ENCODE results near the gene APC2.
"Not testable (repeated sequence)": the region's sequence is repeated elsewhere in the genome, so short reads cannot be mapped to it uniquely, and the experiment has no call there.

APC2 gene

DNA sequence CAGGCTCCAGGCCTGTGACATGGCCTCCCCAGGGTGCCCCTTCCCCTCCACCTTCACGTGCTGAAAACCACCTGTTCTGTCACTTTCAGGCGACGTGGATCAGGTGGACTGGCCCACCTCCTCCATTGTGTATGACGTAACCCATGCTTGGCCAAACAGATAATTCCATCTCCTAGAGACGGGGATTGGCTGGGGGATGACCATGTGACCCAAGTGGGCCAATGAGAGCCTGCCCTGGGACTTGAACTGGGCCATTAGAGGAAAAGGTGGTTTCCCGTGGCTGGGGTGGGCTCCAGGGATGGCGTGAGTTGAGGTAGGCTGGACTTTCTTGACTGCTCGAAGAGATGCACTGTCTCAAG is 66.5 kb downstream of the APC2 start:
- TF ChIP-seq, protein P1, sequence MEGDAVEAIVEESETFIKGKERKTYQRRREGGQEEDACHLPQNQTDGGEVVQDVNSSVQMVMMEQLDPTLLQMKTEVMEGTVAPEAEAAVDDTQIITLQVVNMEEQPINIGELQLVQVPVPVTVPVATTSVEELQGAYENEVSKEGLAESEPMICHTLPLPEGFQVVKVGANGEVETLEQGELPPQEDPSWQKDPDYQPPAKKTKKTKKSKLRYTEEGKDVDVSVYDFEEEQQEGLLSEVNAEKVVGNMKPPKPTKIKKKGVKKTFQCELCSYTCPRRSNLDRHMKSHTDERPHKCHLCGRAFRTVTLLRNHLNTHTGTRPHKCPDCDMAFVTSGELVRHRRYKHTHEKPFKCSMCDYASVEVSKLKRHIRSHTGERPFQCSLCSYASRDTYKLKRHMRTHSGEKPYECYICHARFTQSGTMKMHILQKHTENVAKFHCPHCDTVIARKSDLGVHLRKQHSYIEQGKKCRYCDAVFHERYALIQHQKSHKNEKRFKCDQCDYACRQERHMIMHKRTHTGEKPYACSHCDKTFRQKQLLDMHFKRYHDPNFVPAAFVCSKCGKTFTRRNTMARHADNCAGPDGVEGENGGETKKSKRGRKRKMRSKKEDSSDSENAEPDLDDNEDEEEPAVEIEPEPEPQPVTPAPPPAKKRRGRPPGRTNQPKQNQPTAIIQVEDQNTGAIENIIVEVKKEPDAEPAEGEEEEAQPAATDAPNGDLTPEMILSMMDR (IDR thresholded peaks at IDR 0.05; ENCODE audit: low read depth, low read length): no peak
- no peak for DNase-seq (ENCODE audit: extremely low read depth, low read depth)

DNA sequence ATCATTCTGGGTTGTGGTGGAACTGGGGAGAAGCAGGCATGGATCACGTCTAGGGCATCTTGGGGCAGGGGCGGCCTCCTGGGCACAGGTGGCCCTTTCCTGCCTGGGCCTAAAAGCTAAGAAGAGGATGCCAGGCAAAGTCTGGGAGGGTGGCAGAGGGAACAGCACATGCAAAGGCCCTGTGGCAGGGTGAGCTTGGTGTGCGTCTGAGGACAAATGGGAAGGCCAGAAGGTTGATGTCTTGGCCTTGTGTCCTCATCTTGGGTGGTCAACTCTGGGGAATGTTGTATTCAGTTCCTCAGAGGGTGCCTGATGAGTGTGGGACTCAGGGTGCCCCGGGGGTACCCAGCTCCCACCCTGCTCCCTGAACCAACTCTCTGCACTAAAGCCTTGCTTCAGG is 68.5 kb downstream of the APC2 start:
- DNase-seq (ENCODE audit: extremely low read depth, low read depth): no peak
- TF ChIP-seq, protein P1 (IDR thresholded peaks at IDR 0.05; ENCODE audit: low read depth, low read length): no peak

DNA sequence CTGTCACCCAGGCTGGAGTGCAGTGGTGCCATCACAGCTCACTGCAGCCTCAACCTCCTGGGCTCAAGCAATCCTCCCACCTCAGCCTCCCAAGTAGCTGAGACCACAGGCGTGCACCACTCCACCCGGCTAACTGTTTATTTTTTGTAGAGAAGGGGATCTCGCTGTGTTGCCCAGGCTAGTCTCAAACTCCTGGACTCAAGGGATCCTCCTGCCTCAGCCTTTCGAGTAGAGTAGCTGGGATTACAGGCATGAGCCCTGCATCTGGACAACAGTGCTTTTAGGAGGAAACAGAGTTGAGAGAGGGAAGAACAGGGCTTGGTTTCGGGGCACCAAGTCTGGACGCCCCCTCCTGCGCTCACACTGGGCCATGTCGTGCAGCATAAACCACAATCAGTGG is 69.9 kb downstream of the APC2 start:
- DNase-seq (ENCODE audit: extremely low read depth, low read depth): not testable (repeated sequence)

DNA sequence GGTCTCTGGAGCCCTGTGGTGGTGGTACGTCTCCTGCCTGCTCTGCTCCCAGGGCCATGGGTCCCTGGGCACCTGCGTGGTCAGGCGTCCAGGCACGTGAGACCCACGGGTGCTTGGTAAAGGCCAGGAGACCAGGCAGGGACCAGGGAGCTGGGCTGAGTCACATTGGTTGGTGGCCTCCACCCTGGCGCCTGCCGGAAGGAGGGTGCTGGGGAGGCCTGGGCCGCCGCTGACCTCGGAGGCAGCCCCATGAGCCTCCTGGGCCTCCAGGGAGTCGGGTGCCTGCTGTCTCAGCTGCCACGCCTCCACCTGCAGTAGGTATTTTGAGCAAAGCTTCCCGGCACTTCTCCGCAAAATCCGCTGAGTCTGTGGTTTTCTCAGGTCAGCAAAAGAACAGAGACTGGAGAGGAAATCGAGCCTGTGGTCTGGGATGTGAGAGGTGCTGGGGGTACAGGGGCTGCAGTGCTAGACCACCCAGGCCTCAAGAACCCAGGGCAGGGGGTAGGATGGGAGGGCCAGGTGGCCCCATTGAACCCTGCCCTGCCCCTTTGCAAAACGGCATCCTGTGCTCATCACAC is 70.4 kb downstream of the APC2 start:
- TF ChIP-seq, protein P1 (IDR thresholded peaks at IDR 0.05; ENCODE audit: low read depth, low read length): no peak
- DNase-seq (ENCODE audit: extremely low read depth, low read depth): no peak

DNA sequence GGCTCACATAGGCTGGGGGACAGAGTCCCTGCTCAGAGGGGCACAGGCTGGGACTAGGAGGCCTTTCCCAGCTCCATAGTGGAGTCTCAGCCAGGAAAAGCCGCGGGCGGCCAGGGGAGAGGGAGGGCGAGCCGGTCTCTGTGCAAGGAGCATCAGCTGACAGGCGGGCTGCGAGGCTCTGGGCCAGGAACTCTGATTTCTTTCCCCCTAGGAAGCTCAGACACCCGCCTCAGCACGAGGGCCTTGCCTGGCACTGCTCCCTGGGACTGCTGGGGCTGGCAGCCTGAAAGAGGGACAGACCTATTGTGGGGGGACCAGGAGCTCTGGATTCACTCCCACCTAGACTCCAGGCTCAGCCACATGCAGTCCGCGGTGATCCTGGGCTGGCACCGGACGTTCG is 71.7 kb downstream of the APC2 start:
- TF ChIP-seq, protein P1 (IDR thresholded peaks at IDR 0.05; ENCODE audit: low read depth, low read length): no peak
- DNase-seq (ENCODE audit: extremely low read depth, low read depth): no peak

DNA sequence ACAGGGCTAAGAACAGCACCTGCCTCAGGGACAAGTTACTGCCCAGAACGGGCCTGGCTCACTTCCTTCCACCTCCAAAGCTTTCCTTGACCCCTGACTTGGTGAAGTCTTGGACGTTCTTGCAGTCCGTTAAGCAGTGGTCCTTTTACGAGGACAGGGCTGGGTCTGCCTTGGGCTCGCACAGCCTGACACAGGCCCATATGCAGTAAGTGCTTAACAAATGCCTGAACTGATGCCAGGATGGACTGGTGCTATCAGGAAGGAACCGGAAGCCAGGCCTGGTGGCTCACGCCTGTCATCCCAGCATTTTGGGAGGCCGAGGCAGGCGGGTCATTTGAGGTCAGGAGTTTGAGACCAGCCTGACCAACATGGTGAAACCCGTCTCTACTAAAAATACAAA is 72.1 kb downstream of the APC2 start:
- DNase-seq (ENCODE audit: extremely low read depth, low read depth): no peak
- TF ChIP-seq, protein P1 (IDR thresholded peaks at IDR 0.05; ENCODE audit: low read depth, low read length): no peak

DNA sequence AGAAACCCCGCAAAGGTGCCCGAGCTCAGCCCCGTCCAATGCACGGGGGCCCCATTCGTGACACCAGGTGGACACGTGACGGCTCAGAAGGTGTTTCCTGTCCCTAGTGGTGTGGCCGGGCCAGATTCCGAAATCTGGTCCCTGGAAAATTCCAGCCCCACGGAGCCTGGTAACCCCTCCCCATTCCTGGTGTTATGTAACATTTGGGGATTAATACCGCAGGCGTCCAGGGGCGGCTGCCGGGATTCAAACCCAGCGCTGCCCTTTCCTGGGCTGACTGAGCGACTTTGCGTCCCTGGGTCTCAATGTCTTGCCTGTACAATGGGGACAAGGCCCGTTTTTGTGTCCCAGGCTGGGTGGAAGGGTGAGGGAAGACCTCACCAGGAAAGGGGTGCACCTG is 72.9 kb downstream of the APC2 start:
- TF ChIP-seq, protein P1 (IDR thresholded peaks at IDR 0.05; ENCODE audit: low read depth, low read length): no peak
- no peak for DNase-seq (ENCODE audit: extremely low read depth, low read depth)

Measured in AG09319 (cell line).